ENCODE results near the gene GPR152.

GPR152 gene
- long read RNA-seq: 0 reads

GRCh38 chr11:67452141-67452952 is at the start of gene GPR152:
TSS of gene GPR152 (minus strand) at chr11:67452729. CDS start at chr11:67452724, 5 bp downstream.
- TF ChIP-seq SPI1 (IDR thresholded peaks at IDR 0.05; ENCODE audit: borderline replicate concordance, low read depth) (no peak), REST (IDR thresholded peaks at IDR 0.05; ENCODE audit: insufficient replicate concordance, low read depth) (no peak), GABPA (IDR thresholded peaks at IDR 0.05; ENCODE audit: low read depth) (no peak), POLR2AphosphoS5 (IDR thresholded peaks at IDR 0.05; ENCODE audit: low read depth) (no peak), CTCF (IDR thresholded peaks at IDR 0.05; ENCODE audit: insufficient read depth, low read length) (no peak)
- DNase-seq (ENCODE audit: low read depth in 1 of 2, low spot score in 1 of 2): no peak
- H3K27me3 ChIP-seq (ENCODE audit: insufficient read depth, poor library complexity, severe bottlenecking): no peaks in the 10 kb centered on the region
- no peak within 1 kb of the TSS for H3K4me3 ChIP-seq (replicated peaks; ENCODE audit: insufficient read depth, low read length)
- H3K27ac ChIP-seq (replicated peaks): no peak within 1 kb of the TSS

- no peak overlapping the region for H3K27ac ChIP-seq (replicated peaks)
- H3K27me3 ChIP-seq (ENCODE audit: insufficient read depth, poor library complexity, severe bottlenecking): no peaks in the 10 kb centered on the region
- no peak overlapping the region for H3K4me3 ChIP-seq (replicated peaks; ENCODE audit: insufficient read depth, low read length)
- TF ChIP-seq SPI1 (IDR thresholded peaks at IDR 0.05; ENCODE audit: borderline replicate concordance, low read depth) (no peak), REST (IDR thresholded peaks at IDR 0.05; ENCODE audit: insufficient replicate concordance, low read depth) (no peak), POLR2AphosphoS5 (IDR thresholded peaks at IDR 0.05; ENCODE audit: low read depth) (no peak), GABPA (IDR thresholded peaks at IDR 0.05; ENCODE audit: low read depth) (no peak), CTCF (IDR thresholded peaks at IDR 0.05; ENCODE audit: insufficient read depth, low read length) (no peak)
- DNase-seq (ENCODE audit: low read depth in 1 of 2, low spot score in 1 of 2): no peak
Observed at GRCh38 chr11:67501854-67502253, 49.3 kb upstream of the GPR152 start.

- H3K27me3 ChIP-seq (ENCODE audit: insufficient read depth, poor library complexity, severe bottlenecking): no peaks in the 10 kb centered on the region
- no peak overlapping the region for H3K4me3 ChIP-seq (replicated peaks; ENCODE audit: insufficient read depth, low read length)
- TF ChIP-seq SPI1 (IDR thresholded peaks at IDR 0.05; ENCODE audit: borderline replicate concordance, low read depth) (peak; percentile 81), GABPA (IDR thresholded peaks at IDR 0.05; ENCODE audit: low read depth) (no peak), REST (IDR thresholded peaks at IDR 0.05; ENCODE audit: insufficient replicate concordance, low read depth) (no peak), POLR2AphosphoS5 (IDR thresholded peaks at IDR 0.05; ENCODE audit: low read depth) (no peak)
- peak in 1 of 2 experiments; percentile 69 for DNase-seq (ENCODE audit: low read depth in 1 of 2, low spot score in 1 of 2)
- no peak overlapping the region for H3K27ac ChIP-seq (replicated peaks)
Observed at GRCh38 chr11:67500831-67501715, 48.5 kb upstream of the GPR152 start.
